GM21737 (cell line): ENCODE data around the gene DENND6B.

Source experiments
- ATAC-seq: cut with Tn5 transposase; IDR thresholded peaks from one replicate; pipeline ENCODE4 v1.9.1; 2021; ENCODE audit warnings: mild to moderate bottlenecking, moderate library complexity; ENCODE audit not compliant: unreplicated experiment

Gene DENND6B

GRCh38 chr22:50260801-50261614 is 65.8 kb downstream of the DENND6B start:
- ATAC-seq: peak; percentile 22

- ATAC-seq: no peak
Observed at GRCh38 chr22:50260434-50260800, 66.4 kb downstream of the DENND6B start.

- no peak for ATAC-seq
Observed at GRCh38 chr22:50259302-50259701, 67.5 kb downstream of the DENND6B start.
